Measurements from ENCODE around the gene PRR5L.

- no peak for TF ChIP-seq SIN3A (IDR thresholded peaks at IDR 0.05; ENCODE audit: borderline replicate concordance, insufficient read depth, low read length)
- TF ChIP-seq POLR2AphosphoS5 (IDR thresholded peaks at IDR 0.05; ENCODE audit: low read depth, low read length), result no peak
These were observed 174.1 kb downstream of the PRR5L start for GRCh38 chr11:36469881-36470802.

All from PFSK-1 (cell line).